Measurements from ENCODE around the gene TRPM3.

GRCh38 chr9:70950270-70950669 is 171.2 kb downstream of the TRPM3 start:
- TF ChIP-seq, protein P1, sequence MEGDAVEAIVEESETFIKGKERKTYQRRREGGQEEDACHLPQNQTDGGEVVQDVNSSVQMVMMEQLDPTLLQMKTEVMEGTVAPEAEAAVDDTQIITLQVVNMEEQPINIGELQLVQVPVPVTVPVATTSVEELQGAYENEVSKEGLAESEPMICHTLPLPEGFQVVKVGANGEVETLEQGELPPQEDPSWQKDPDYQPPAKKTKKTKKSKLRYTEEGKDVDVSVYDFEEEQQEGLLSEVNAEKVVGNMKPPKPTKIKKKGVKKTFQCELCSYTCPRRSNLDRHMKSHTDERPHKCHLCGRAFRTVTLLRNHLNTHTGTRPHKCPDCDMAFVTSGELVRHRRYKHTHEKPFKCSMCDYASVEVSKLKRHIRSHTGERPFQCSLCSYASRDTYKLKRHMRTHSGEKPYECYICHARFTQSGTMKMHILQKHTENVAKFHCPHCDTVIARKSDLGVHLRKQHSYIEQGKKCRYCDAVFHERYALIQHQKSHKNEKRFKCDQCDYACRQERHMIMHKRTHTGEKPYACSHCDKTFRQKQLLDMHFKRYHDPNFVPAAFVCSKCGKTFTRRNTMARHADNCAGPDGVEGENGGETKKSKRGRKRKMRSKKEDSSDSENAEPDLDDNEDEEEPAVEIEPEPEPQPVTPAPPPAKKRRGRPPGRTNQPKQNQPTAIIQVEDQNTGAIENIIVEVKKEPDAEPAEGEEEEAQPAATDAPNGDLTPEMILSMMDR (IDR thresholded peaks at IDR 0.05), result no peak
- no peak for TF ChIP-seq POLR2AphosphoS5 (IDR thresholded peaks at IDR 0.05; ENCODE audit: insufficient read depth in 1 of 2, low read depth in 1 of 2)

All from vagina (tissue), 2 donors.